K562 (cell line): Measurements from ENCODE around the gene PAQR8. TPM values are rescaled to one million over a fixed set of nuclear protein-coding genes. Genes with fewer than 3 reads are reported as not detected.

Experiments used
- ATAC-seq: fragments of 200-7000 bp; cut with Tn5 transposase; 3 replicates; pipeline ENCODE4 v1.9.1; 2020; ENCODE audit warnings: moderate library complexity
- BruUV-seq: library from RNA; stranded (reverse); fragments of 400-500 nt; replicated peaks from 2 replicates; lab custom pipeline; 2021; lab: Mats Ljungman, UMichigan
- CTCF ChIA-PET: fragments of 300-600 bp; formaldehyde crosslinking; extraction: SDS; loops from one replicate; lab custom pipeline; 2021; ENCODE audit warnings: low intra/inter-chr PET ratio; lab: Yijun Ruan, JAX
- POLR2A ChIA-PET: fragments of 300-600, 350-650 bp; sonication (Branson Sonifier 250); formaldehyde crosslinking; extraction: SDS; loops from one replicate; lab custom pipeline; 2021; ENCODE audit warnings: antibody characterized with exemption, inconsistent platforms; lab: Yijun Ruan, JAX
- DNase-seq, 4 experiments: peaks; one replicate each; pipeline versions ENCODE4 v3.0.0 to v3.0.0-alpha.2; 2011 to 2018; ENCODE audit warnings: low spot score in 3 of 4, mixed read lengths in 3 of 4; ENCODE audit errors: extremely low read depth in 1 of 4
- FAIRE-seq: peaks from 2 replicates; lab custom pipeline; 2011; peaks lifted over from hg19 to GRCh38; lab: Jason Lieb, UNC
- H2AFZ ChIP-seq: 2 replicates; pipeline ENCODE4 v1.6.0; 2011; ENCODE audit warnings: low read depth, low read length, control low read depth, inconsistent platforms
- H3K27ac ChIP-seq: fragments of 200-600 bp; 3 replicates; pipeline ENCODE4 v1.8.0; 2011; ENCODE audit warnings: low read depth, mild to moderate bottlenecking, control low read depth, inconsistent platforms, low read length, moderate library complexity, mixed read lengths; ENCODE audit errors: extremely low read depth
- H3K27me3 ChIP-seq, 2 experiments: fragments of 300-600 bp in 1 of 2; 2 replicates in 1 of 2; 3 replicates in 1 of 2; pipeline versions ENCODE4 v1.6.0 to v1.8.0; 2011; ENCODE audit warnings: inconsistent platforms in 2 of 2, low read length in 2 of 2, mild to moderate bottlenecking in 1 of 2, mixed read lengths in 1 of 2, moderate library complexity in 1 of 2; ENCODE audit not compliant: control insufficient read depth in 2 of 2, insufficient read depth in 2 of 2
- H3K36me3 ChIP-seq: fragments of 300-600 bp; 3 replicates; pipeline ENCODE4 v1.8.0; 2011; ENCODE audit warnings: mild to moderate bottlenecking, low read length, inconsistent platforms; ENCODE audit not compliant: control insufficient read depth, insufficient read depth
- H3K4me1 ChIP-seq, 2 experiments: fragments of 200-600 bp in 1 of 2; replicated peaks in 1 of 2; 2 replicates in 1 of 2; 3 replicates in 1 of 2; pipeline versions ENCODE4 v1.5.1 to v1.8.0; 2011; ENCODE audit warnings: inconsistent platforms in 2 of 2, low read length in 2 of 2, mild to moderate bottlenecking in 1 of 2, mixed read lengths in 1 of 2, moderate library complexity in 1 of 2; ENCODE audit not compliant: control insufficient read depth in 2 of 2, insufficient read depth in 2 of 2
- H3K4me2 ChIP-seq: 2 replicates; pipeline ENCODE4 v1.6.1; 2011; ENCODE audit warnings: low read length, control low read depth, inconsistent platforms, mixed read lengths; ENCODE audit not compliant: insufficient read depth
- H3K4me3 ChIP-seq: fragments of 200-600 bp; sonication (generic), shearing (Covaris generic); 2 replicates; pipeline ENCODE4 v1.5.1; 2016; ENCODE audit warnings: control low read depth, inconsistent platforms
- H3K79me2 ChIP-seq: fragments of 200-600 bp; 3 replicates; pipeline ENCODE4 v1.8.0; 2011; ENCODE audit warnings: low read length, inconsistent platforms; ENCODE audit not compliant: control insufficient read depth, insufficient read depth
- H3K9ac ChIP-seq, 2 experiments: 2 replicates each; pipeline versions ENCODE4 v1.6.0 to v1.6.1; 2011; ENCODE audit warnings: low read depth in 2 of 2, low read length in 2 of 2, control low read depth in 1 of 2, inconsistent platforms in 1 of 2, mild to moderate bottlenecking in 1 of 2, mixed read lengths in 1 of 2; ENCODE audit not compliant: insufficient read depth in 1 of 2
- H3K9me1 ChIP-seq: one replicate; pipeline ENCODE4 v1.6.0; 2011; ENCODE audit warnings: inconsistent platforms, mild to moderate bottlenecking, low read length, moderate library complexity; ENCODE audit not compliant: control insufficient read depth, insufficient read depth
- H3K9me3 ChIP-seq: replicated peaks from 2 replicates; pipeline ENCODE4 v1.5.1; 2011; ENCODE audit warnings: low read depth, low read length, inconsistent platforms; ENCODE audit not compliant: control insufficient read depth, insufficient read depth
- H4K20me1 ChIP-seq: replicated peaks from 2 replicates; pipeline ENCODE4 v1.6.1; 2011; ENCODE audit warnings: low read length, inconsistent platforms, mixed read lengths; ENCODE audit not compliant: control insufficient read depth, insufficient read depth
- CBFA2T3 ChIP-seq: fragments of 450-650 bp; IDR thresholded peaks from 2 replicates; pipeline ENCODE4 v1.6.1; 2017
- CGGBP1 ChIP-seq: fragments of 250-450 bp; sonication (Bioruptor Pico); IDR thresholded peaks from 2 replicates; pipeline ENCODE4 v1.9.0; 2021; ENCODE audit warnings: mild to moderate bottlenecking
- POLR2G ChIP-seq: fragments of 200-400 bp; formaldehyde crosslinking; IDR thresholded peaks from 2 replicates; pipeline ENCODE4 v1.6.1; 2017; ENCODE audit warnings: low read depth, mild to moderate bottlenecking, antibody characterized with exemption, low read length, moderate library complexity
- TEAD2 ChIP-seq: fragments of 450-650 bp; IDR thresholded peaks from 2 replicates; pipeline ENCODE4 v1.6.1; 2016; ENCODE audit warnings: missing genetic modification characterization, control low read depth, missing compliant biosample characterization
- ZNF263 ChIP-seq: sonication (generic); formaldehyde crosslinking; IDR thresholded peaks from 2 replicates; pipeline ENCODE4 v1.8.0; 2022; ENCODE audit warnings: mild to moderate bottlenecking, missing genetic modification reagents, borderline replicate concordance
- ZNF282 ChIP-seq: sonication (generic); formaldehyde crosslinking; IDR thresholded peaks from 2 replicates; pipeline ENCODE4 v1.8.1; 2023; ENCODE audit warnings: missing genetic modification reagents
- ZNF778 ChIP-seq: fragments of 450-650 bp; formaldehyde crosslinking; IDR thresholded peaks from 2 replicates; pipeline ENCODE4 v1.4.0; 2020; ENCODE audit warnings: mild to moderate bottlenecking, moderate library complexity
- WGBS: fragments of 100-300 bp; shearing (Covaris generic); methylation state at CpG from one replicate; pipeline ENCODE4 v1.1.6; 2016; ENCODE audit warnings: low coverage, mixed read lengths; ENCODE audit not compliant: insufficient coverage; ENCODE audit errors: missing lambda C conversion rate; 5-methylcytosine and 5-hydroxymethylcytosine counted together
- in situ Hi-C: fragments of 300-500 bp; cut with MboI; formaldehyde crosslinking; loops from 4 replicates; pipeline ENCODE4 v1.15.0; 2018; ENCODE audit warnings: inconsistent platforms, mixed read lengths
- intact Hi-C: fragments of 100-400 bp; cut with micrococcal nuclease; formaldehyde crosslinking; loops from 2 replicates; pipeline ENCODE4 v1.14.2; 2022
- polyA plus RNA-seq, 8 experiments: library from polyadenylated mRNA; depleted of rRNA in 4 of 8; stranded (reverse) in 5 of 8; unstranded in 3 of 8; fragments of >200 nt; fragmentation: Nextera tagmentation in 2 of 8; fragmentation: Illumina TruSeq in 1 of 8; extraction: Ambion mirVana in 2 of 8; extraction: Trizol in 1 of 8; gene quantifications; 2 replicates each; pipeline versions ENCODE4 v1.2.1 to v1.2.3, GENCODE V29; 2011 to 2014; ENCODE audit warnings: inconsistent platforms in 1 of 8, missing spikeins in 1 of 8
- total RNA-seq, 7 experiments: library from RNA; depleted of rRNA in 6 of 7; stranded (reverse); fragments of >200 nt in 6 of 7; fragmentation: Illumina TruSeq in 2 of 7; extraction: Trizol in 2 of 7; gene quantifications; 2 replicates each; pipeline versions ENCODE4 v1.2.1 to v1.2.3, GENCODE V29; 2011 to 2021; ENCODE audit warnings: low replicate concordance in 1 of 7

The PAQR8 gene
- total and polyA plus RNA-seq, 9 of the 15 experiments (the other 6 are each of a cell fraction or from before 2014, with no cell fraction given): 1.4 to 10.2 (median 3.5) TPM

- no peak for TF ChIP-seq ZNF778
Observed at GRCh38 chr6:52423971-52424381, 62.0 kb downstream of the PAQR8 start (continued).

GRCh38 chr6:52424513-52424912 lies 62.6 kb downstream of the PAQR8 start:
- no peak overlapping the region for H3K4me2 ChIP-seq
- no TSS peak for BruUV-seq
- POLR2A ChIA-PET: interaction anchor here (0.6 kb wide), 2 partner anchors 62 to 246 kb away, joined by 4 read pairs; partner anchors contain the start of gene TMEM14A

More at GRCh38 chr6:52424513-52424912, 62.6 kb downstream of the PAQR8 start:
- H3K9me3 ChIP-seq: no peaks in the 10 kb centered on the region
- no peaks in the 10 kb centered on the region for H4K20me1 ChIP-seq
- intact Hi-C loops: loop anchor here (5.0 kb wide), 1 partner anchor 58 kb away; no protein-coding TSS in a partner anchor
- H3K27ac ChIP-seq: no peak overlapping the region
- H3K27me3 ChIP-seq: no peaks in the 10 kb centered on the region
- ATAC-seq (no peak), DNase-seq (no peak)
- CTCF ChIA-PET: no interaction called here
- in situ Hi-C loops: loop anchor here (25.0 kb wide), 1 partner anchor 1063 kb away; no protein-coding TSS in a partner anchor
- H3K4me3 ChIP-seq: no peak overlapping the region
- no peaks in the 10 kb centered on the region for H3K9me1 ChIP-seq
- no peak overlapping the region for H3K9ac ChIP-seq
- TF ChIP-seq ZNF263 (CRISPR knock-in tag): no peak
- no peak for TF ChIP-seq CBFA2T3
- TF ChIP-seq CGGBP1: no peak
- no peak for TF ChIP-seq POLR2G
- no peak for TF ChIP-seq ZNF282
- TF ChIP-seq TEAD2: no peak
- TF ChIP-seq, all 486 proteins: peak for 0
- H2AFZ ChIP-seq: no peak overlapping the region
- H3K4me1 ChIP-seq: peaks cover 4 to 10% of the 10 kb centered on the region in 2 experiments; a peak in 4 of 5 replicates
- peaks cover 6% of the 10 kb centered on the region; the same call in 2 of the 3 replicates for H3K79me2 ChIP-seq
- no peak for FAIRE-seq
- H3K36me3 ChIP-seq: no peaks in the 10 kb centered on the region
- 59% methylated on average over 2 of the region's 2 CpGs for WGBS
